NCI-H146 treated with DMSO at 0.1 percent for 48 hours (cell line): ENCODE measurements around the gene OR10G8.
A peak's percentile ranks its signal among the peaks of the same experiment; 100 is the strongest.
"Not testable (repeated sequence)": the region's sequence is repeated elsewhere in the genome, so short reads cannot be mapped to it uniquely, and the experiment has no call there.

Experiments
- DNase-seq: peaks from one replicate; lab custom pipeline; 2025; ENCODE audit not compliant: unreplicated experiment; lab: John Stamatoyannopoulos, UW

The OR10G8 gene, protein sequence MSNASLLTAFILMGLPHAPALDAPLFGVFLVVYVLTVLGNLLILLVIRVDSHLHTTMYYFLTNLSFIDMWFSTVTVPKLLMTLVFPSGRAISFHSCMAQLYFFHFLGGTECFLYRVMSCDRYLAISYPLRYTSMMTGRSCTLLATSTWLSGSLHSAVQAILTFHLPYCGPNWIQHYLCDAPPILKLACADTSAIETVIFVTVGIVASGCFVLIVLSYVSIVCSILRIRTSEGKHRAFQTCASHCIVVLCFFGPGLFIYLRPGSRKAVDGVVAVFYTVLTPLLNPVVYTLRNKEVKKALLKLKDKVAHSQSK

GRCh38 chr11:124026498-124026897 lies at the start of gene OR10G8:
TSS of gene OR10G8 (plus strand) at chr11:124026798. CDS start at chr11:124029623, 2,825 bp downstream.
- DNase-seq: no peak

DNA sequence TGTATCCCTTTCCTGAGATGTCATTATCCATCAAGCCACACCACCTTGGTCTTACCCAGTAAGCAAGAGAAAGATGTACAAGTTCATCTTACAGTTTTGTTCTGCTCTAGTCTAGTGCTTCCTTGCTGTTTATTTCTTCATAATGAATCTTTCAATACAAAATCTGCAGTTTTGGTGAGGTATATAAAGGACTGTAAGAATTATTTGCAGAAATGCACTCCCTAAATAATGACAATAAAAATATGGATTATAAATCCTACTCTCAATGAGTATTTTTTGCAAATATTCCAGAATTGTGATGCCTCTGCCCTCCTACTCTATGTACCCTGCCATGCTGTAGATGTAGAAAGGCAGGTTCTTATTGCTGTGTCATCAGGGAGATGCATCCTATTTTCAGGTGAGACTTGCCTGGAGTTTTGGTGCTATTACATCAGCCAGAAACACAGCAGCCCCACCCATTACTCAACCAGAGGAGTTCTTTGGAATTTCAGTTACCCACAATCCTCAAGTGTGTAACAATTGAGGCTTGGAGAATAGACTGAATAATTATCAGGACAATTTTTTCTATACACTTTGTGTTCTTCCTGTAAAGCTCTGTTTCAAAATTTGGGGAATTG lies 48.8 kb upstream of the OR10G8 start, which contains the start of gene OR10S1:
TSS of gene OR10S1 (minus strand) at position 51 of the 617 bp plus-strand sequence. CDS start 117 bp downstream, outside the sequence.
- DNase-seq: no peak

DNA sequence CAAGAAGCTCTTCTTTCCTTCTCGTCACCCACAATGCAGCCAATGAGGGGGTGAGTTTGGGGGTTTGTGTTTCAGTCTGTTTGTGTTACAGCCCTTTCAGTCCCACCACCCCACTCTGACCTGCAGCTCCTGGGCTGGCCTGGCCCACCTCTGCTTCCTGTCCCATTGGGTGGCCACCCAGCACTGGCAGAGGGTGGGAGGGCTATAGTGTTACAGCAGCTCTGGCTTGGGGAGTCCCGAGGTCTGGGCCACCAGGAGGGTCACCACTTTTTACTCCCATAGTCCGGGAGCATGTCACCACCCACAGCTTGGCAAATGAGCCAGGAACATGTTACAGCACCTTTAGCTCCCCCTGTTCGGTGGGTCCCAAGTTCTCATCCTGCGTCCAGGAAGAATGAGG lies 47.3 kb upstream of the OR10G8 start:
- no peak for DNase-seq

GRCh38 chr11:123995119-123995518 lies 31.5 kb upstream of the OR10G8 start, which contains the start of gene OR10G6:
TSS of gene OR10G6 (minus strand) at chr11:123995161. CDS start at chr11:123995161, 0 bp downstream.
- DNase-seq: no peak

DNA sequence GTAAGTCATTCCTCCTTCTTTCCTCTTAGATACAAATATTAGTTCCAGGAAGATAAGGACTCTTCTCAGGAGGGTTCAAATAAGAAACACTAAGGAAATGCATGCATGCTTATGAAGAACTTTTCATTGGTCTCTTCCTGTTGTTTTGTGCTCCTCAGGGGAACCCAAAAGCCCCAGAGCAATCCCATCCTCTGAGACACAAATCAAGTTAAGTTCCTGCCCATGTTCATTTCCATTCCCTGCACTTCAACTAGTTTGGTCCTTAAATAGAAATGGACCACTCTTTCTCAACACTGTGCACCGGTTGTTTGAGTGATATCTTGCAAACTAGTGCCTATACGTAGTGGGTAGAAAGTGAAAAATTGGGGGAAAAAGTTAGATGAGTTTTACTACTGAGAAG lies 13.9 kb upstream of the OR10G8 start, which contains the start of gene OR10G4:
TSS of gene OR10G4 (plus strand) at position 301 of the 400 bp plus-strand sequence. CDS start 2,578 bp downstream, outside the sequence.
- no peak for DNase-seq

DNA sequence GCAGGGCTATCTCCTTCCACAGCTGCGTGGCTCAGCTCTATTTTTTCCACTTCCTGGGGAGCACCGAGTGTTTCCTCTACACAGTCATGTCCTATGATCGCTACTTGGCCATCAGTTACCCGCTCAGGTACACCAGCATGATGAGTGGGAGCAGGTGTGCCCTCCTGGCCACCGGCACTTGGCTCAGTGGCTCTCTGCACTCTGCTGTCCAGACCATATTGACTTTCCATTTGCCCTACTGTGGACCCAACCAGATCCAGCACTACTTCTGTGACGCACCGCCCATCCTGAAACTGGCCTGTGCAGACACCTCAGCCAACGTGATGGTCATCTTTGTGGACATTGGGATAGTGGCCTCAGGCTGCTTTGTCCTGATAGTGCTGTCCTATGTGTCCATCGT lies 10.8 kb upstream of the OR10G8 start:
- DNase-seq: not testable (repeated sequence)

DNA sequence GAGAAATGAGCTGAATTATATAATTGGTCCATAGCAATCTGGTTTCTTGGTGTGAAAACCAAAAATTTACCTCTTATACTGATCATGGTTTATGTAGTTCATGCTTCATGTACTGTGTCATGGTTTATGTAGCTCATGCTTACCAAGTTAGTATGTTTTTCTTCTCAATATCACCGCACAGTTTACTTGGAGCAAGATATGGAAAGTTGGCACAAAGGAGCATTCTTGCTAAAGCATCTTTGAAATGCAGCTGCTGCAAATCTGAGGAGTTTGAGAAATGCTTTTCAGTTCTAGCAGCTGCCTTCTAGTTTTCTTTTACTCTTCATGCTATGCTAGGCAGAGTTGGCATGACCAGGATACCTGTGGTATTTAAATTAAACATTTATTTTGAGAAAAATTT lies 10.1 kb downstream of the OR10G8 start:
- DNase-seq: no peak

DNA sequence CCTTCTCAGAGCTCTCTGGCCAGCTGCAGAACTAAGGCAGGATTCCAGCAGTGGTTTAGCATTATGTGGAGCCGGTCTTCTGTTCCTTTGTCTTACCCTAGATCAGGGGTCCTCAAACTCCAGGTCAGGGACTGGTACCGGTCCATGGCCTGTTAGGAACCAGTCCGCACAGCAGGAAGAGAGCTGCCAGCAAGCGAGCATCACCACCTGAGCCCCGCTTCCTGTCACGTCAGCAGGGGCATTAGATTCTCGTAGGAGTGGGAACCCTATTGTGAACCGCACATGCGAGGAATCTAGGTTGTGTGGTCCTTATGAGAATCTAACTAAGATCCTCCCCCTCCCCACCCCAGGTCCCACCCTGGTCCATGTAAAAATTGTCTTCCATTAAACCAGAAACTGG lies 13.0 kb downstream of the OR10G8 start:
- no peak for DNase-seq

- no peak for DNase-seq
Measured at GRCh38 chr11:124041254-124041653, 14.7 kb downstream of the OR10G8 start, which contains the start of gene OR10G7. TSS of gene OR10G7 (minus strand) at chr11:124041325. CDS start at chr11:124039001, 2,324 bp downstream.

DNA sequence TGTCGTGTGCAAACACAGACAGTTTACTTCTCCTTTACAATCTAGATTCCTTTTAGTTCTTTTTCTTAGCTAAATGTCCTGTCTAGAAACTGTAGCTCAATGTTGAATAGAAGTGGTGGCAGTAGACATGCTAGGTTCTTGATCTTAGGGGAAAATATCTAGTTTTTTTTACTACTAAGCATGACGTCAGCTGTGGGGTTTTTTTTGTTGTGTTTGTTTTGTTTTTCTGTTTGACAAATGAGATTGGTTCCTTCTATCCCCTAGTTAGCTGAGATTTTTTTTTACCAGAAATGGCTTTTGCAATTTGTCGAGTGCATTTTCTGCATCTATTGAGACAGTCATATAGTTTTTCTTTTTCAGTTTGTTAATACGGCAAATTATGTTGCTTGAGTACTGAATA lies 16.8 kb downstream of the OR10G8 start:
- DNase-seq: no peak

- no peak for DNase-seq
Measured at GRCh38 chr11:124050748-124051147, 24.1 kb downstream of the OR10G8 start.

GRCh38 chr11:124052966-124053365 lies 26.4 kb downstream of the OR10G8 start:
- no peak for DNase-seq

- no peak for DNase-seq
Measured at GRCh38 chr11:124068601-124069110, 42.1 kb downstream of the OR10G8 start.

DNA sequence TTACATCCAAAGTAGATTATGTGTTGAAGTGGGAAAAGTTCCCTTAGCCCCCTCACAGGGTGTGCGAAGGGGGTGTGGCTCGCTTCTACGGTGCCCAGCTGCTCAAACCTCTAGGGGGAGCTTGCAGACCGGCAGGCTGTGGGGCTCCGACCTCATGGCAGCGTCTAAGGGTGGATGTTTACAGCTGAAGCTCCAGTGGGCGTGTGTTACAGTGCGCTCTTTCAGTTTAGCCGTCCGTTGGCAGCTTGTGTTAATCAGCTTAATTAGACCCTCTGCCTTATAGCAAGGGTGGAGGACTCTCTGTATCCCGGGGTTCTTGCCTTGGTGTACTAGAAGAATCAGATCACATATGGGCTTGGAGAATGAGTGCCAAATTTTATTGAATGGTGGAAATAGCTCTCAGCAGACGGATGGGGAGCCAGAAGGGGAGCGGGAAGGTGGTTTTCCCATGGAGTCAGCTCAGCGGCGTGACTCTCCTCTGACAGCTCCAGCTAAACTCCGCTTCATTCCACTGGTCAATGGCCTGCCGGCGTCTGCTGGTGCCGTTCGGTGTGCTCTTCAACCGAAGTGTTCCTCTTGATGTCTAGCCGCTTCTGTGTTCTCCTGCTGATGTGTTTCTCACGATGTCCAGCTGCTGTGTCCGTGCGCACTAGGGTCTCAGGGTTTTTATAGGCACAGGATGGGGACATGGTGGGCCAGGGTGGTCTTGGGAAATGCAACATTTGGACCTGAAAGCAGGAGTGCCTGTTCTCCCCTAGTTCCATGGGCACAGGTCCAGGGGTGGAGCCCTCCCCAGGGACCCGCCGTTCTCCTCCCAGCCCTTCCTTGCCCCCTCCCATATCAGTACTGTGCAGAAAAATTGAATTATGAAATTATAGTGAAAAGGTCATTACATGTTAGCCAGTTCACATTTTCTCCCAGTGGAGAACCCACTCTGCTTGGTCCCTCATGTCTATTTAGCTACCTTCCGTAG lies 43.1 kb downstream of the OR10G8 start:
- DNase-seq: no peak

DNA sequence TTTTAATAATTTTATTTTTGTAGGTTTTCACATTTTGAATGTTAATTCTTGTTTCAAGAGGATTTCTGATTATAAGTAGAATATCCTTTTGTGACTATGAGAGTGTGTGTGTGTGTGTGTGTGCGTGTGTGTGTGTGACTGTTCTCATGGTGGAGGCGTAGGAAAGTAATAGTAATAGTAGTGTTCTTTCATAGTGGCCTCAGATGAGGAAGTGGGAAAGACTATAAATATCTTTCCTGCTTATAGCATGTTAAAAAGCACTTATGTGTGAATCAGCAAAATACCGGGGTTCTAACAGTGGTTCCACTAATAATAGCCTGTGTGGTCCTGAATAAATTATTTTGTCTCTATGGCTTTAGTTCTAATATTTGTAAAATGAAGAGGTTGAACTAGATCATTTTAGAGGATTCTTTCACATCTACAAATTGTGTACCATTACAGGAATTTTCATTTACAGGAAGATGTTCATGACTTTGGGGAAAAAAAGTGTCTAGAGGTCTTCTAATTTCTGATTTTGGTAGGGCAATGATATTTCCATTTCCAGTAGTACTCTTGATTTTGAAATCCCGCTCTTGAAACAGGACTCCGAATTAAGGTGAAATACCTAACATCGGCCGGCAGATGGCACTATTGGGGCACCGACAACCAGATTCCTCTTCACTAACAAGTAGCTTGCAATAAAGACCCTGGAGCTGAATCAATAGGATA lies 44.5 kb downstream of the OR10G8 start:
- peak; percentile 16 for DNase-seq

- no peak for DNase-seq
Measured at GRCh38 chr11:124071623-124071948, 45.0 kb downstream of the OR10G8 start.

- no peak for DNase-seq
Measured at GRCh38 chr11:124072147-124072546, 45.5 kb downstream of the OR10G8 start.

- DNase-seq: no peak
Measured at GRCh38 chr11:124074554-124074953, 48.0 kb downstream of the OR10G8 start.

DNA sequence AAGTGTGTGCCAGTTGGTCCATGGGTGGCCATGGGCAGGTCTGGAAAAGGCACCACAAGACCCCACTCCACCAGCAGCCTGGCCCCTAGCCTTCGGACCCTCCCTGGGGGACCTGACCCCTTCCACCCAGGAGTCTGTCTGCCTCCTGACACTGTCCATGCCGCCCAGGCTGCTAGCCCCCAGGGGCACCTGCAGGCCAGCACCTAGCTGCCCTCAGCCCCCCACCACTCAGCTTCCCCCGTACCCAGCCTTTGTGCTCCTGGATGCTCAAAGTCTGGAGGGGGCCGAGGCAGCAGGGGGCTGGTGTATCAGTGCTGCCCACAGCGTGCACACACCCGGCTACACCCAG lies 48.9 kb downstream of the OR10G8 start:
- no peak for DNase-seq

- no peak for DNase-seq
Measured at GRCh38 chr11:124075841-124076651, 49.4 kb downstream of the OR10G8 start.
